Spleen (tissue), 7 donors: ENCODE data around the gene GRPEL1.

Experiments
- POLR2A ChIP-seq, 3 donors: fragments of 450-650 bp; IDR thresholded peaks; one replicate each; pipeline ENCODE4 v1.5.1; 2017; ENCODE audit warnings: antibody characterized with exemption in 3 of 3, mild to moderate bottlenecking in 1 of 3
- POLR2AphosphoS5 ChIP-seq, 3 donors: sonication (generic); formaldehyde crosslinking; IDR thresholded peaks; one replicate each; pipeline ENCODE4 v1.5.1; 2017; ENCODE audit warnings: antibody characterized with exemption in 3 of 3
- TF ChIP-seq, protein P1 (sequence below), 11 experiments: fragments of 200-600 bp in 7 of 11; fragments of 450-650 bp in 4 of 11; sonication (generic) in 4 of 11; IDR thresholded peaks in 8 of 11; conservative IDR thresholded peaks in 3 of 11; 1 replicate in 7 of 11; 2 replicates in 4 of 11; pipeline versions ENCODE4 v1.4.0 to v1.8.0; 2016 to 2021; ENCODE audit warnings: antibody characterized with exemption in 11 of 11, inconsistent platforms in 4 of 11, mild to moderate bottlenecking in 1 of 11
- donor health status: DM: no; HTN: no; CAD: no; lungs with moderate emphysema.
- donor health status: DM: no; HTN: no; CAD: no.
- donor health status: DM: no; HTN: no; CAD: no.

GRCh38 chr4:7050481-7051143 is 17.3 kb downstream of the GRPEL1 start:
- no peak for TF ChIP-seq POLR2AphosphoS5 (IDR thresholded peaks at IDR 0.05)
- no peak for TF ChIP-seq POLR2A (IDR thresholded peaks at IDR 0.05)
- TF ChIP-seq, protein P1, sequence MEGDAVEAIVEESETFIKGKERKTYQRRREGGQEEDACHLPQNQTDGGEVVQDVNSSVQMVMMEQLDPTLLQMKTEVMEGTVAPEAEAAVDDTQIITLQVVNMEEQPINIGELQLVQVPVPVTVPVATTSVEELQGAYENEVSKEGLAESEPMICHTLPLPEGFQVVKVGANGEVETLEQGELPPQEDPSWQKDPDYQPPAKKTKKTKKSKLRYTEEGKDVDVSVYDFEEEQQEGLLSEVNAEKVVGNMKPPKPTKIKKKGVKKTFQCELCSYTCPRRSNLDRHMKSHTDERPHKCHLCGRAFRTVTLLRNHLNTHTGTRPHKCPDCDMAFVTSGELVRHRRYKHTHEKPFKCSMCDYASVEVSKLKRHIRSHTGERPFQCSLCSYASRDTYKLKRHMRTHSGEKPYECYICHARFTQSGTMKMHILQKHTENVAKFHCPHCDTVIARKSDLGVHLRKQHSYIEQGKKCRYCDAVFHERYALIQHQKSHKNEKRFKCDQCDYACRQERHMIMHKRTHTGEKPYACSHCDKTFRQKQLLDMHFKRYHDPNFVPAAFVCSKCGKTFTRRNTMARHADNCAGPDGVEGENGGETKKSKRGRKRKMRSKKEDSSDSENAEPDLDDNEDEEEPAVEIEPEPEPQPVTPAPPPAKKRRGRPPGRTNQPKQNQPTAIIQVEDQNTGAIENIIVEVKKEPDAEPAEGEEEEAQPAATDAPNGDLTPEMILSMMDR (IDR thresholded peaks at IDR 0.05 in 8 of 11, conservative IDR thresholded peaks at IDR 0.05 in 3 of 11), result no peak
